Body of pancreas (tissue), 4 donors: ENCODE data around the gene NR5A1. TPM values are rescaled to one million over a fixed set of nuclear protein-coding genes. Genes with fewer than 3 reads are reported as not detected.

Experiments used
- ATAC-seq: fragments of 150-250 bp; one replicate; pipeline ENCODE4 v1.9.1; 2016
- DNase-seq, 4 donors: peaks; one replicate each; pipeline ENCODE4 v3.0.0-alpha.2; 2019
- H3K27ac ChIP-seq, 4 donors: fragments of 200-600 bp; sonication (generic); 1 replicate in 3 of 4; 2 replicates in 1 of 4; pipeline versions ENCODE4 v1.5.1 to v1.6.1; 2016 to 2019; ENCODE audit warnings: mild to moderate bottlenecking in 1 of 4, mixed read lengths in 1 of 4, moderate library complexity in 1 of 4
- H3K27me3 ChIP-seq, 2 donors: fragments of 200-600 bp; sonication (generic); one replicate each; pipeline ENCODE4 v1.6.0; 2016; ENCODE audit warnings: mild to moderate bottlenecking in 1 of 2
- H3K36me3 ChIP-seq, 2 donors: fragments of 200-600 bp; sonication (generic); replicated peaks in 1 of 2; 2 replicates each; pipeline ENCODE4 v1.5.1; 2016; ENCODE audit warnings: low read depth in 2 of 2; ENCODE audit not compliant: insufficient read depth in 1 of 2
- H3K4me1 ChIP-seq: fragments of 200-600 bp; sonication (generic); one replicate; pipeline ENCODE4 v1.6.0; 2016
- H3K4me3 ChIP-seq, 2 donors: fragments of 200-600 bp; sonication (generic); 1 replicate in 1 of 2; 2 replicates in 1 of 2; pipeline ENCODE4 v1.5.1; 2016 to 2019
- H3K9me3 ChIP-seq, 3 donors: fragments of 200-600 bp; sonication (generic); 1 replicate in 2 of 3; 2 replicates in 1 of 3; pipeline ENCODE4 v1.5.1; 2016
- CTCF ChIP-seq, 7 experiments: fragments of 450-650 bp in 4 of 7; fragments of 200-600 bp in 3 of 7; sonication (generic) in 3 of 7; IDR thresholded peaks; one replicate each; pipeline ENCODE4 v1.5.1; 2016 to 2019; ENCODE audit warnings: antibody characterized with exemption in 7 of 7
- POLR2A ChIP-seq, 3 donors: fragments of 450-650 bp; IDR thresholded peaks; one replicate each; pipeline ENCODE4 v1.6.1; 2016; ENCODE audit warnings: antibody characterized with exemption in 3 of 3, mild to moderate bottlenecking in 2 of 3
- WGBS, 2 donors: methylation state at CpG; one replicate each; pipeline ENCODE4 v1.1.5; 2017; 5-methylcytosine and 5-hydroxymethylcytosine counted together
- intact Hi-C: fragments of 100-400 bp; cut with DNase I; formaldehyde crosslinking; loops from one replicate; pipeline ENCODE4 v1.15.1; 2023
- total RNA-seq, 2 donors: library from RNA; depleted of rRNA; stranded (reverse); fragments of >200 nt; gene quantifications; one replicate each; pipeline ENCODE4 v1.1.0, GENCODE V29; 2016

NR5A1 gene
- total RNA-seq, 2 donors from 2014 or later: not detected

GRCh38 chr9:124537926-124538325, 30.7 kb upstream of the NR5A1 start:
- peaks cover 0 to 4% of the 10 kb centered on the region in 2 donors for H3K36me3 ChIP-seq
- intact Hi-C loops: no loop called here
- TF ChIP-seq CTCF (IDR thresholded peaks at IDR 0.05) (no peak), POLR2A (IDR thresholded peaks at IDR 0.05) (no peak)
- no peak overlapping the region for H3K4me3 ChIP-seq
- DNase-seq: no peak
- no peak for ATAC-seq
- H3K9me3 ChIP-seq: no peaks in the 10 kb centered on the region
- H3K27me3 ChIP-seq: no peaks in the 10 kb centered on the region
- no peak overlapping the region for H3K27ac ChIP-seq
- WGBS, 2 donors: 89% methylated on average over 8 of the region's 8 CpGs
- H3K4me1 ChIP-seq: no peaks in the 10 kb centered on the region

GRCh38 chr9:124535846-124536245, 28.6 kb upstream of the NR5A1 start:
- intact Hi-C loops: no loop called here

GRCh38 chr9:124532897-124533296, 25.7 kb upstream of the NR5A1 start:
- H3K4me3 ChIP-seq: no peak overlapping the region
- peaks cover 0 to 3% of the 10 kb centered on the region in 2 donors for H3K36me3 ChIP-seq
- no peak for DNase-seq
- H3K27ac ChIP-seq: no peak overlapping the region
- no peaks in the 10 kb centered on the region for H3K27me3 ChIP-seq
- 73 to 82% methylated on average over 2 of the region's 2 CpGs for WGBS, 2 donors
- H3K9me3 ChIP-seq: no peaks in the 10 kb centered on the region
- no peaks in the 10 kb centered on the region for H3K4me1 ChIP-seq
- TF ChIP-seq POLR2A (IDR thresholded peaks at IDR 0.05): no peak
- no peak for TF ChIP-seq CTCF (IDR thresholded peaks at IDR 0.05)
- intact Hi-C loops: no loop called here
- ATAC-seq: no peak

More at GRCh38 chr9:124535846-124536245, 28.6 kb upstream of the NR5A1 start:
- ATAC-seq (no peak), DNase-seq (no peak)
- Histone ChIP-seq H3K9me3 (no peaks in the 10 kb centered on the region), H3K4me3 (no peak overlapping the region), H3K36me3 (peaks cover 0 to 4% of the 10 kb centered on the region in 2 donors), H3K27ac (no peak overlapping the region), H3K4me1 (no peaks in the 10 kb centered on the region), H3K27me3 (no peaks in the 10 kb centered on the region)
- WGBS, 2 donors: 88% methylated on average over 10 of the region's 10 CpGs
- no peak for TF ChIP-seq POLR2A (IDR thresholded peaks at IDR 0.05)
- no peak for TF ChIP-seq CTCF (IDR thresholded peaks at IDR 0.05)

- Histone ChIP-seq H3K36me3 (no peaks in the 10 kb centered on the region), H3K4me3 (no peak overlapping the region), H3K27ac (no peak overlapping the region), H3K9me3 (no peaks in the 10 kb centered on the region), H3K27me3 (no peaks in the 10 kb centered on the region), H3K4me1 (no peaks in the 10 kb centered on the region)
- intact Hi-C loops: no loop called here
- ATAC-seq: no peak
- WGBS, 2 donors: 89 to 96% methylated on average over 2 of the region's 2 CpGs
- DNase-seq: no peak
- TF ChIP-seq POLR2A (IDR thresholded peaks at IDR 0.05): no peak
- TF ChIP-seq CTCF (IDR thresholded peaks at IDR 0.05): no peak
These were observed 23.9 kb upstream of the NR5A1 start for GRCh38 chr9:124531115-124531514.

- Histone ChIP-seq H3K4me3 (no peak overlapping the region), H3K9me3 (no peaks in the 10 kb centered on the region), H3K36me3 (no peaks in the 10 kb centered on the region), H3K4me1 (no peaks in the 10 kb centered on the region), H3K27ac (no peak overlapping the region), H3K27me3 (no peaks in the 10 kb centered on the region)
- intact Hi-C loops: no loop called here
- WGBS, 2 donors: 78 to 82% methylated on average over 4 of the region's 4 CpGs
- no peak for DNase-seq
- no peak for ATAC-seq
- TF ChIP-seq POLR2A (IDR thresholded peaks at IDR 0.05) (no peak), CTCF (IDR thresholded peaks at IDR 0.05) (no peak)
These were observed 23.0 kb upstream of the NR5A1 start for GRCh38 chr9:124530246-124530645.
